ENCODE results near the gene AVEN. TPM values are rescaled to one million over a fixed set of nuclear protein-coding genes. Genes with fewer than 3 reads are reported as not detected.

Gene AVEN
- total RNA-seq, 2 experiments from 2014 or later, result 21.4 to 21.8 TPM

- POLR2A ChIA-PET, result no interaction called here
- CTCF ChIA-PET, result no interaction called here
Measured at GRCh38 chr15:34046471-34047145, 7.6 kb upstream of the AVEN start.

GRCh38 chr15:34043813-34044212 is 4.8 kb upstream of the AVEN start:
- ChIA-PET POLR2A (no interaction called here), CTCF (no interaction called here)

GRCh38 chr15:34043391-34043790 is 4.4 kb upstream of the AVEN start:
- CTCF ChIA-PET, result no interaction called here
- POLR2A ChIA-PET, result no interaction called here

GRCh38 chr15:34039790-34040113 is 748 bp upstream of the AVEN start:
- ChIA-PET POLR2A (interaction anchor here (1.0 kb wide), 1 partner anchor 171 kb away, joined by 3 read pairs; no protein-coding TSS in a partner anchor), CTCF (interaction anchor here (1.7 kb wide), 1 partner anchor 170 kb away, joined by 3 read pairs; the partner anchor contains the start of gene KATNBL1)

- ChIA-PET CTCF (no interaction called here), POLR2A (no interaction called here)
Measured at GRCh38 chr15:34038023-34038870, 757 bp downstream of the AVEN start.

GRCh38 chr15:34031987-34032760 is 6.8 kb downstream of the AVEN start:
- ChIA-PET CTCF (no interaction called here), POLR2A (no interaction called here)

GRCh38 chr15:34027606-34028005 is 11.4 kb downstream of the AVEN start:
- CTCF ChIA-PET, result interaction anchor here (0.6 kb wide), 1 partner anchor 12 kb away, joined by 4 read pairs; the partner anchor contains the start of gene AVEN
- POLR2A ChIA-PET, result no interaction called here

- POLR2A ChIA-PET, result no interaction called here
Measured at GRCh38 chr15:34025252-34025651, 13.8 kb downstream of the AVEN start.

GRCh38 chr15:34023907-34024306 is 15.1 kb downstream of the AVEN start:
- CTCF ChIA-PET, result no interaction called here
- POLR2A ChIA-PET, result no interaction called here

More at GRCh38 chr15:34025252-34025651, 13.8 kb downstream of the AVEN start:
- CTCF ChIA-PET, result no interaction called here

- ChIA-PET CTCF (no interaction called here), POLR2A (interaction anchor here (0.8 kb wide), 1 partner anchor 38 kb away, joined by 3 read pairs; no protein-coding TSS in a partner anchor)
Measured at GRCh38 chr15:34019369-34019990, 19.5 kb downstream of the AVEN start.

GRCh38 chr15:34018738-34019137 is 20.3 kb downstream of the AVEN start:
- ChIA-PET CTCF (interaction anchor here (1.2 kb wide), 1 partner anchor 19 kb away, joined by 3 read pairs; no protein-coding TSS in a partner anchor), POLR2A (interaction anchor here (0.8 kb wide), 1 partner anchor 38 kb away, joined by 3 read pairs; no protein-coding TSS in a partner anchor)

- ChIA-PET CTCF (interaction anchor here (1.2 kb wide), 1 partner anchor 19 kb away, joined by 3 read pairs; no protein-coding TSS in a partner anchor), POLR2A (interaction anchor here (0.5 to 0.8 kb wide), 2 partner anchors 37 to 952 kb away, joined by 3 read pairs; partner anchors contain the start of gene AQR)
Measured at GRCh38 chr15:34018021-34018645, 20.9 kb downstream of the AVEN start.

GRCh38 chr15:34014556-34014955 is 24.4 kb downstream of the AVEN start:
- CTCF ChIA-PET, result no interaction called here

GRCh38 chr15:34013746-34014145 is 25.3 kb downstream of the AVEN start:
- CTCF ChIA-PET, result no interaction called here

More at GRCh38 chr15:34014556-34014955, 24.4 kb downstream of the AVEN start:
- POLR2A ChIA-PET, result no interaction called here

GRCh38 chr15:34012461-34013028 is 26.5 kb downstream of the AVEN start:
- ChIA-PET CTCF (no interaction called here), POLR2A (no interaction called here)

More at GRCh38 chr15:34013746-34014145, 25.3 kb downstream of the AVEN start:
- POLR2A ChIA-PET, result no interaction called here

- ChIA-PET POLR2A (no interaction called here), CTCF (no interaction called here)
Measured at GRCh38 chr15:34011481-34011880, 27.5 kb downstream of the AVEN start.

GRCh38 chr15:34010921-34011320 is 28.1 kb downstream of the AVEN start:
- POLR2A ChIA-PET, result no interaction called here
- CTCF ChIA-PET, result no interaction called here

- ChIA-PET CTCF (no interaction called here), POLR2A (no interaction called here)
Measured at GRCh38 chr15:34009656-34010055, 29.3 kb downstream of the AVEN start.

- CTCF ChIA-PET, result no interaction called here
- POLR2A ChIA-PET, result no interaction called here
Measured at GRCh38 chr15:34006381-34006780, 32.6 kb downstream of the AVEN start.
